Right renal cortex interstitium (tissue), 3 donors: Measurements from ENCODE around the gene TP53I3. TPM values are rescaled to one million over a fixed set of nuclear protein-coding genes. Genes with fewer than 3 reads are reported as not detected.
"Not testable (repeated sequence)": the region's sequence is repeated elsewhere in the genome, so short reads cannot be mapped to it uniquely, and the experiment has no call there.

Experiments used
- DNase-seq, 3 donors: peaks; one replicate each; pipeline ENCODE4 v3.0.0-alpha.2; 2013; ENCODE audit warnings: low read depth in 3 of 3, low spot score in 2 of 3
- polyA plus RNA-seq, 3 donors: library from polyadenylated mRNA; unstranded; fragments of 120-200 nt; gene quantifications; one replicate each; pipeline ENCODE4 v1.2.1, GENCODE V29; 2013; ENCODE audit not compliant: insufficient read length in 3 of 3

The TP53I3 gene
- polyA plus RNA-seq, 3 donors, result 42.9 to 45.9 (median 43.0) TPM

DNA sequence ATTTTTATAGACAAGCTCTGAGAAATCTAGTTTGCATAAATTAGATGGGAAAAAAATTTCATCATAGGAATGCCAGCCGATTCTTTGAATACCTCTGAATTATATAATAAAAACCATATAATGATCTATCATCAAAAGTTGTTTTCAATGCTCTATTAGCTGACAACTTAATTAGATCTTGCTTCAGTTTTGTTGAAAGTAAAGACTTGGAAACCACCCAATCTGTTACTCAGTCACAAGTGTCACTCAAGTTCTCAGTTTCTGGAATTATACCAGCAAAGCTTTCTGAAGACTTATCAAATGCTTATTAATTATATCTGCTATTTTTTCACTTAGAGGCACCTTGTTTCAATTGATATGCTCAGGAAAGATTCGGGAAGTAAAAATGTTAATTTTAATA is 17.4 kb upstream of the TP53I3 start:
- no peak for DNase-seq

DNA sequence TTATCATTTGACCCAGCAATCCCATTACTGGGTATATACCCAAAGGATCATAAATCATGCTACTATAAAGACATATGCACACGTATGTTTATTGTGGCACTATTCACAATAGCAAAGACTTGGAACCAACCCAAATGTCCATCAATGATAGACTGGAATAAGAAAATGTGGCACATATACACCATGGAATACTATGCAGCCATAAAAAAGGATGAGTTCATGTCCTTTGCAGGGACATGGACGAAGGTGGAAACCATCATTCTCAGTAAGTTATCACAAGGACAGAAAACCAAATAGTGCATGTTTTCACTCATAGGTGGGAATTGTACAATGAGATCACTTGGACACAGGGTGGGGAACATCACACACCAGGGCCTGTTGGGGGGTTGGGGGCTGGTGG is 16.1 kb upstream of the TP53I3 start:
- not testable (repeated sequence) for DNase-seq

DNA sequence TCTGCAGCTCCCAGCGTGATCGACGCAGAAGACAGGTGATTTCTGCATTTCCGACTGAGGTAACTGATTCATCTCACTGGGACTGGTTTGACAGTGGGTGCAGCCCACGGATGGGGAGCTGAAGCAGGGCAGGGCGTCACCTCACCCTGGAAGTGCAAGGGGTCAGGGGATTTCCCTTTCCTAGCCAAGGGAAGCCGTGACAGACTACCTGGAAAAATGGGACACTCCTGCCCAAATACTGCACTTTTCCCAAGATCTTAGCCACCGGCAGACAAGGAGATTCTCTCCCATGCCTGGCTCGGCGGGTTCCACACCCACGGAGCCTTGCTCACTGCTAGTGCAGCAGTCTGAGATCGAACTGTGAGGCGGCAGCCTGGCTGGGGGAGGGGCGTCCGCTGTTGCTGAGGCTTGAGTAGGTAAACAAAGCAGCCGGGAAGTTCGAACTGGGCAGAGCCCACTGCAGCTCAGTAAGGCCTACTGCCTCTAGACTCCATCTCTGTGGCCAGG is 10.6 kb upstream of the TP53I3 start:
- DNase-seq, result not testable (repeated sequence)

DNA sequence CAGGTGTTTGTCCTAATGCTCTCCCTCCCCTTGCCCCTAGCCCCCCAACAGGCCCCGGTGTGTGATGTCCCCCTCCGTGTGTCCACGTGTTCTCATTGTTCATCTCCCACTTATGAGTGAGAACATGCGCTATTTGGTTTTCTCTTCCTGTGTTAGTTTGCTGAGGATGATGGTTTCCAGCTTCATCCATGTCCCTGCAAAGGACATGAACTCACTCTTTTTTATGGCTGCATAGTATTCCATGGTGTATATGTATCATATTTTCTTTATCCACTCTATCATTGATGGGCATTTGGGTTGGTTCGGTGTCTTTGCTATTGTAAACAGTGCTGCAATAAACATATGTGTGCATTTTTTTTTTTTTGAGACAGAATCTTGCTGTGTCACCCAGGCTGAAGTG is 8.6 kb upstream of the TP53I3 start:
- DNase-seq, result not testable (repeated sequence)

DNA sequence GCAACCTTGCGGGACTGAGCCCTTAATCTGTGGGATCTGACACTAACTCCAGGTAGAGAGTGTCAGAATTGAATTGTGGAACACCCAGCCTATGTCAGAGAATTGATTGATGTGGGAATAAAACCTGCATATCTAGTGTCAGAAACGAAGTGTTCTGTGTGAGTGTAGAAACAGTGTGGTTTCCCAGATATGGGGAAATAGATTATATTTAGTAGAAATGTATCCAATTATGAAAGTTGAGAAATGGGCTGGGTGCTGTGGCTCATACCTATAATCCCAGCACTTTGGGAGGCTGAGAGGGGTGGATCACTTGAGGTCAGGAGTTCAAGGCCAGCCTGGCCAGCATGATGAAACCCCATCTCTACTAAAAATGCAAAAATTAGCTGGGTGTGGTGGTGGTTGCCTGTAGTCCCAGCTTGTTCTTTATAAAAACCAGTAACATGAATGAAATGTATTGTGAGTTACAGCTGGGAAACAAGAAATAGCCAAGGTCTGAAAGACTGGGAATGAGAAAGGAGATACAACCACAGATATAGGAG is 4.3 kb upstream of the TP53I3 start:
- no peak for DNase-seq

DNA sequence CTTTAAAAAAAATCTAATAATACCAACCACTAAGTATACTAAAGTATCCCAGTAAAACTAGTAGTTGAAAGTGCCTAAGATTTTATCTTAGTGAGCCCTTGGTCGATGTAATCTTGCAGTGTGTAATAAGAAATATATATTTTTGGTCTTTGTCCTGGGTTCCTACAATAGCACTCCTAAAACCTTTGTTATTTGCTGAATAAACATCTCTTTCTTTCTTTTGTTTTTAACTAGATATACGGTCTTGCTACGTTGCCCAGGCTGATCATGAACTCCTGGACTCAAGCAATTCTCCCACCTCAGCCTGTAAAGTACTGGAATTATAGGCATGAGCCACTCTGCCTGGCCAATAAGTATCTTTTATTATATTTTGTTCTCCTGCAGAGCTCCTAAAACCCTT is 2.4 kb upstream of the TP53I3 start:
- no peak for DNase-seq

DNA sequence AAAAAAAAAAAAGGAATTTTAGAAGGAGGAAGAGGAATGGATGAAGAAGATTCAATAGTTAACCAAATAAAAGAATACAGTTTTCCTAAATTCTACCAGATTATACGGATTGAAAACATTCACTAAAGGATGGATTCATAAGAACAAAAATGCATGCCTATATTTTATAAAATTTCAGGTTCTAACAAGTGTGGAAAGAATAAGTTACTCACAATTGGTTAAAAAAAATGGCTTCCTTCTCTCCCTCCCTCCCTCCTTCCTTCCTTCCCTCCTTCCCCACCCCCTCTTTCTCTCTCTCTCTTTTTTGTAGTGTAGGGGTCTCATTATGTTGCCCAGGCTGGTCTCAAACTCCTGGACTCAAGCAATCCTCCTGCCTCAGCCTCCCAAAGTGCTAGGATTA is 1.6 kb upstream of the TP53I3 start:
- no peak for DNase-seq

DNA sequence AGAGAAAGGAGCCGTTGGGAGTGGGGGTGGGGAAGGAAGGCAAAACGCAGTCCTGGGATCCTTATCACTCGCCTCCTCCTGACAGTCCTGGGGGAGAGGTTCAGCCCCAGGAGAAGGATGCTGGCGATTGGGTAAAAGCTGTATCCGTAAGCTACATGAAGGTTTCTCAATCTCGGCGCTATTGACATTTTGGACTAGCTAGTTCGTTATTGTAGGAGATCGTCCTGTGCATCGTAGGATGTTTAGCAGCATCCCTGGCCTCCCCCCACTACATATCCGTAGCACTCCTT is 511 bp upstream of the TP53I3 start:
- DNase-seq, result no peak

DNA sequence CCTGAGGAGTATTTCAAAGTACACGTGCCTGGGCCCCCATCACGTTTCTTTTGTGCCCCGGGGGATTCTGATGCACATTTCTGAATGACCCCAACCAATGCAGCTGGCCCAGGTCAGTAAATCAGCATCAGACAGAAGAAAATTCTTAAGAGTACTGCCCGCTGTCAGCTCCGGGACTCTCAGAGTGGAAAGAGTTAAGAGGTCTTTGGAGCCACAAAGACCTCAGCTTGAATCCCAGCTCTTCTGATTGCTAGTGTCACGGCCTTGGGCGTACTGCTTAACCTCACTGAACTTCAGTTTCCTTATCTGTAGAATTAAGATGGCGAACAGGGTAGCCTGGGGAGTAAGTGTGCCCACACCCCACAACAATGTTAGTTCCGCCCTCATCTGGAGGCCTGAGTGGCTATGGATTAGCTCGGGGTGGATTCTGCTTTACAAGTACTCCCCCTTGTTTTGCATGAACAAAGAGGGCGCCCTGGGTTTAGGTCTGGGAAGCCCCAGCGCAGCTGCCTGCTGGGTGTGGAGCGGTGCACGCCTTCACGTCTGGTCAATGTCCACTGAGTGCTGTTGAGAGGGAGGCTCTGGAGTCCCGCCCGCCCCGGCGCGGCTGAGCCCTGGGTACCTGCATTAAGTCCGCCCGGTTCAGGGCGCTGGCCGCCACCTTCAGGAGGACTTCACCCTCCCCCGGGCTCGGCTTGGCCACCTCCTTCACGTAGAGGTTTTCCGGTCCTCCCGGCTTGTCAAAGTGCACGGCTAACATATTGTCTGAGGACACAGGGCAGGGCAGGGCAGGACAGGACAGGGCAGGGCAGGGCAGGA is 858 bp downstream of the TP53I3 start:
- DNase-seq, result peak; percentile 56 to 74 (median 65)

DNA sequence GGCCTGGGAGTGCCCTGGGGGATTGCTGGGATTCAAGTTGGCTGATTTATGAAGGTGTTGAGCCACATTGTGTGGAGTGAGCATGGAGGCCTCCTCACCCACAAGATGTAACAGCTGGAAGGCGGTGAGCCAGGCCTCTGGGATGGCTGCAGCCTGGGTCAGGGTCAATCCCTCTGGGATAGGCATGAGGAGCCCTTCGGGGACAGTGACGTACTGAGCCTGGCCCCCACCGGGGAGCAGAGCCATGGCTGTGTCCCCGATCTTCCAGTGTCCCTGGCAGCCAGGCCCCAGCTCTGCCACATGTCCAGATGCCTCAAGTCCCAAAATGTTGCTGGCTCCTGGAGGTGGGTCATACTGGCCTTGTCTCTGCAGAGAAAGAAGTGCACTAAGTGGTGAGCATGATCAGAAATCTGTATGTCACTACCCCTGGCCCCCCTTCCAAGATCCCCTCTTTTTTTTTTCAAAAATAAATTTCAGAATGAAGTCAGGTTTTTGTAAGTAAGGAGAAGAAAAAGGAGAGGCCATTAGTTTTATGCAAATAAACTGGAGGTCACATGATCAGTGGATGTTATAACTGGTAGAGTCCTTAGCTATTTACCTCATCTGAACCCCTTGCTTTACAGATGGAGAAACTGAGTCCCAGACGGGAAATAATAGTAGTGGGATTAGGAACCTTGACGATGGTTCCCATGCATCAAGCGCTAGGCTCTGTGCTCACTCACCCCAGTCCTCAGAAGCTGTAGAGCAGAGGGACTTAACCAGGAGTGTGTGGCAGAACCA is 1.7 kb downstream of the TP53I3 start:
- DNase-seq, result no peak

DNA sequence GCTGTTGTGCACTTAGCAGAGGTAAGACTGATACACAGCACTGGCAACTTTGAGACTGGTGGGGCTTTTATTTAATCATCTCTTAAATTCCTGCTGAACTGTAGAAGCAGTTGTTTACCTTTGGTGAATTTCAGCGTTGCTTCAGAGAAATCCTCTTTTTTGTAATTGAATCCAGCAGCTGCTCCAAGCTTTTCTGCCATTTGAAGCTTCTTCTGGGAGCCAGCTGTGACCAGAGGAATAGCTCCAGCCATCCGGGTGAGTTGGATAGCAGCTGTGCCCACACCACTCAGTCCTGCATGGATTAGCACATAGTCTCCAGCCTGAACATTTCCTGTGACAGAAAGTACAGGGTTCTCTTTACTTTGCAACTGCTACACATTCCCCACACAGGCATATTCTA is 3.9 kb downstream of the TP53I3 start:
- DNase-seq, result no peak

DNA sequence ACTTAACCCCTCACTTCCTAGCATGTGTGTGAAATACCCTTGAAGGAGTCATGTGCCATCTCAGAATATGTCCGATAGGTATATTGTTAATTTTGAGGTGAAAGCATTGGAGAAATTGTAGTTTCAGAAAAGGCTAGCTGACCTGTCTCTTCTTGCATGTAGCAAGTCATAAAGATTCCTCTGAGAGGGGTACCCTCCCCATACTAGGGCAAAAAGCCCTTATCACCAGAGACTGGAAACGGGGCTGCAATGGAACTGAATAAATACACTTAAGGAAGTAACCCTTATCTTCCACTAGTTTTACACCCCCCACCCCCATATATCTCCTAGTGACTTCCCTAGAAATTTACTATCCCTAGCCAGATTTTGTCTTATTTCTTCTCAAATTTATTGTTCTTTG is 6.8 kb downstream of the TP53I3 start:
- DNase-seq, result no peak

DNA sequence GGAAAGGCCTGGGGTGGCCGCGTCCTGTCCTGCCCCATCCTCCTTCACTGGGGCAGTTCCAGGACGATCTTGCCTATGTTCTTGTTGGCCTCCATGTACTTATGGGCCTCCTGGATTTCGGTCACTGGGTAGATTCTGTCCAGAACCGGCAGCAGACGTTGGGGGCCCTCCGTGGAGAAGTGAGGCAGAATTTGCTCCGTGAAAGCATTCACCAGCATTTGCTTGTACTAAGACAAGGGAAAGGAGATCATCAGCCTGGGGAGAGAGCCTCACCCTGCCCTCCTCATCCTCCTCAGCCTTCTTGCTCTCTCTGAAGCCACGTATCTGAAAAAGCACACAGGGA is 7.1 kb downstream of the TP53I3 start:
- no peak for DNase-seq

DNA sequence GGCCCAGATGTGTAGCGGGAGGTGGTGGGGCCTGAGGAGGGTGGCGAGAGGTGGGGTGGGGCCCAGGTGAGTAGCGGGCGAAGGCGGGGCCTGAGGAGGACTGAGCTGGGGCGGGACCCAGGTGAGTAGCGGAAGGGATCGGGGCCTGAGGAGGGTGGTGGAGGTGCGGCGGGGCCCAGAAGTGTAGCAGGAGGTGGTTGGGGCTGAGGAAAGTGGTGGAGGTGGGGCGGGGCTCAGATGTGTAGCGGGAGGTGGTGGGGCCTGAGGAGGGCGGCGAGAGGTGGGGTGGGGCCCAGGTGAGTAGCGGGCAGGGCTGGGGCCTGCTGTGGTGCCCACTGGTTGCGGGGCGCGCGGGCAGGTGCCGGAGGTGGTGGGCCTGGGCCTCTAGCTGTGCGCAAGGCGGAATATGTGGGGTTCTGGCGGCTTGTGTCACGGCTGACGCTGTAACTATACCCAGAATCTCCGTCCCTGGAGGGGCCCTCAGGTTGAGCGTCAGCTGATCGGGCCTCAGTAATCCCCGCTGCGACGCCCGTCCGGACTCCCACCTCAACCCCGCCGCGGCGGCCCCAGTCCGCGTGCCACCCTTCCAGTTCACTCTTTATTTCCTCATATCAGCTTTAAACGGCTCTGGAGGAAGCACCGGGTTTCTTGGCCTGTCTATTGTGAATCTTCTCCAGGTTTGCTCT is 7.6 kb downstream of the TP53I3 start:
- no peak for DNase-seq

DNA sequence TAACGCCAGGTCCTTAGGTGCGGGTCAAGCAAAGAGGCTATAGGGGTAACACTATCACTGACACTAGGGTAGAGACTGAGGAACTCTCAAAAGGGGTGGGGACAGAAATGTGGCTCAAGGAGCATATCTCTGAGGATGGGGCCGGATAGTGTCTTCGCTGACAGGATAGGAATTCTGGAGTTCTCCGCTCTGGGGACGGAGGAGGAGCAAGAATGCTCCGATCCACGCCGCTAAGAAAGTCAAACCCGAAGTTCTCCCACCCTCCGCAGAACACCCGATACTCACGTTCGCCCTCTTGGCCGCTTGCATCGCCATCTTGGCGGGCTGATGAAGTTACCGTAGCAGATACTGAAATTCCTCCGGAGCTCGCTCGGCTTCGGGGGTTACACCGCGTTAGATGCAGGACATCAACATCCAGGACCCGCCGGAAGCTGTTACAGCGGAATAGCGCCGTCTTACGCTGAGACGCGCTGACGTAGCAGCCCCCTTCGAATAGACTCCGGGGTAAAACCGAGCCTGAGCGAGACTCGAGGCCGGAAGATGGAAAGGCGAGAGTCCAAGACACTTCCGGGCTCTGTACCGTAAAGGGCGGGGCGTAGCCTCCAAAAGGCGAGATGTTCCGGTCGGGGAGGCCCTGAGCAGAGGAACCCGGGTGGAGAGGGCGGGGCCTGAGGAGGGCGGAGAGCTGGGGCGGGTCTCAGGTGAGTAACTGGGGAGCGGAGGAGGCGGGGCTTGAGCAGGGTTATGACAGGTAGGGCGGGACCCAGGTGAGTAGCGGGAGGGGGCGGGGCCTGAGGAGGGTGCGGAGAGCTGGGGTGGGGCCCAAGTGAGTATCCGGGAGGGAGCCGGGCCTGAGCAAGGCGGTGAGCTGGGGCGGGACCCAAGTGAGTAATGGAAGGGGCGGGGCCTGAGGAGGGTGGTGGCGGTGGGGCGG is 8.5 kb downstream of the TP53I3 start, which contains the start of gene SF3B6:
Gene SF3B6 (minus strand): TSS at position 412 of the 934 bp plus-strand sequence. CDS start 97 bp downstream, at position 315.
- DNase-seq, result peak; percentile 96 to 98 (median 98)

DNA sequence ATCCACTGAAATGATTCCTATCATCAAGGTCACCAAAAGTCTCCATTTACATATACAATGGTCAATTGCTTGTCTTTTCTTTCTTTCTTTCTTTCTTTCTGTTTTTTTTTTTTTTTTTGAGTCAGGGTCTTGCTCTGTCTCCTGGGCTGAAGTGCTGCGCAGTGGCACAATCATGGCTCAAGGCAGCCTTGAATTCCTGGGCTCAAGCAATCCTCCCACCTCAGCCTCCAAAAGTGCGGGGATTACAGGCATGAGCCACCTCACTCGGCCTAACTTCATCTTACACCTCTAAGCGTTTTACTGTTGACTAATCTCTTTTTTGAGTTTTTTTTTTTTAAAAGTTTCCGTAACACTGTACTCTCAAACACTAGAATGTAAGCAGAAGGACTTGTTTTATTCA is 9.4 kb downstream of the TP53I3 start:
- no peak for DNase-seq

DNA sequence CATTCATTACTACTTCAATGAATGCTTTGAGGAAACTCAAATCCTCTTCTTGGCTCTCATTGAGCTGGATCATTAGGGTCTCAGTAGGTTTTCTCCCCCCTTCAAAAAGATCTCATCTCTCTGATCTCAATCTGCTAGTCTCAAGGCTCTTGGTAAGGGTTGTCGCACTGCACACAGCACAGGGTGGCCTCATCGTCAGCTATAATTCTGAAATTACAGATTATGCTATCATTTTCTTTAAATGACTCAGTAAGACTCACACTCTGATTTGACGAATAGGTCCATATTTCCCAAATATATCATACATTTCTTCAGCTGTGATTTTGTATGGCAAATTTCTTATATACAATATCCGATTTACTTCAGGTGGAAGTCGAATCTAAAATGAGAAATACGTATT is 10.8 kb downstream of the TP53I3 start:
- no peak for DNase-seq

DNA sequence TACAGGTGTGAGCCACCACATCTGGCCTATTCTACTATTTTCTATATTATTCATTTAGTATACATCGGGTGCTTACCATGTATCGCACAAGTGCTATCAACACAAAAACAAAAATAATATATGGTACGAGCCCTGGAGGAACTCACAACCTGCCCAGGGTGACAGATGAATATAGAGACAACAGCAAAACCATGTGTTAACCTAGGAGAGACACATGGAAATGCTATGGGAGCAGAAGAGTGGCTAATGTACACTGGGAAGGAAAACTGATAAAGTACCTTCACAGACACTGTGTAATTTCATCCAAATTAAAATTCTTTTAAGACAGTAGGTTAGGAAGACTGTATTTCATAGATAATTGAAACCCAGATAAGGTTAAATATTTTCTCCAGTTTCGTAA is 12.4 kb downstream of the TP53I3 start:
- no peak for DNase-seq

DNA sequence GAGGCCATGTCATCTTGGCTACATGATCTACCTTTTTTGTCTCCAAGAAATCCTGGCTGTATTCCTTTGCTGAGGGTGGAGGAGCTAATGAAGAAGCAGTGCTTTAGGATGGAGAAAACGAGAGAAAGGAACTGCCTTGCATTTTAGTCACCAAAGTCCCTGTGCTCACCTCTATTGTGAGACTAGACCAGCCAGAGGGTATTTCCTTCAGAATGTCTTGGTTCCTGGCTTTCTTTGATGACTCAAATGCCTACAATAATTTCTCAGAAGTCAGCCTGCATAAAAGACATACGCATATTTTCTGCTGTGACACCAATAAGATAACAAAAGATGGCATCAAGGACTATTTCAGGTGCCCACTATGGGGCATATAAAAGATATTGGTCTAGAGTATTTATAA is 19.3 kb downstream of the TP53I3 start:
- DNase-seq, result no peak
